ACHN (cell line): ENCODE data around the gene ADAM12.

Source experiments
- DNase-seq: peaks from one replicate; pipeline ENCODE4 v3.0.0-alpha.2; 2015
- in situ Hi-C: cut with HindIII; loops from 2 replicates; pipeline ENCODE4 v1.10.0; 2017; ENCODE audit warnings: low sequenced_read_pairs, low pct_ligation_motif_present, low pct_unique_long_range_greater_than_20kb

ADAM12 gene

GRCh38 chr10:126337251-126337810 lies 50.9 kb downstream of the ADAM12 start:
- DNase-seq = no peak
- in situ Hi-C loops = no loop called here

GRCh38 chr10:126336801-126337200 lies 51.5 kb downstream of the ADAM12 start:
- no peak for DNase-seq
- in situ Hi-C loops = no loop called here

- in situ Hi-C loops = no loop called here
- DNase-seq = no peak
Observed at GRCh38 chr10:126334272-126334671, 54.0 kb downstream of the ADAM12 start.

GRCh38 chr10:126332576-126332975 lies 55.7 kb downstream of the ADAM12 start:
- in situ Hi-C loops = no loop called here
- DNase-seq = no peak

GRCh38 chr10:126331101-126331500 lies 57.2 kb downstream of the ADAM12 start:
- in situ Hi-C loops = no loop called here
- no peak for DNase-seq

GRCh38 chr10:126324826-126325225 lies 63.5 kb downstream of the ADAM12 start:
- no peak for DNase-seq
- in situ Hi-C loops = no loop called here

- no peak for DNase-seq
- in situ Hi-C loops = no loop called here
Observed at GRCh38 chr10:126321440-126321839, 66.8 kb downstream of the ADAM12 start.

- in situ Hi-C loops = no loop called here
- DNase-seq = no peak
Observed at GRCh38 chr10:126317751-126318150, 70.5 kb downstream of the ADAM12 start.

GRCh38 chr10:126315494-126316177 lies 72.6 kb downstream of the ADAM12 start:
- in situ Hi-C loops = no loop called here
- DNase-seq = no peak

GRCh38 chr10:126314863-126315493 lies 73.3 kb downstream of the ADAM12 start:
- in situ Hi-C loops = no loop called here
- no peak for DNase-seq

GRCh38 chr10:126312167-126312566 lies 76.1 kb downstream of the ADAM12 start:
- in situ Hi-C loops = no loop called here
- DNase-seq = no peak

- no peak for DNase-seq
- in situ Hi-C loops = no loop called here
Observed at GRCh38 chr10:126309228-126309883, 78.9 kb downstream of the ADAM12 start.

GRCh38 chr10:126302826-126303665 lies 85.2 kb downstream of the ADAM12 start:
- DNase-seq = peak; percentile 19
- in situ Hi-C loops = no loop called here

GRCh38 chr10:126302476-126302756 lies 85.9 kb downstream of the ADAM12 start:
- in situ Hi-C loops = no loop called here
- DNase-seq = no peak

GRCh38 chr10:126301701-126302475 lies 86.4 kb downstream of the ADAM12 start:
- in situ Hi-C loops = no loop called here
- no peak for DNase-seq

- DNase-seq = peak; percentile 43
- in situ Hi-C loops = no loop called here
Observed at GRCh38 chr10:126294451-126294850, 93.8 kb downstream of the ADAM12 start.

GRCh38 chr10:126290232-126290631 lies 98.0 kb downstream of the ADAM12 start:
- DNase-seq = no peak
- in situ Hi-C loops = no loop called here
